Right lung (tissue), 10 donors: Measurements from ENCODE around the gene ATP5PF. TPM values are rescaled to one million over a fixed set of nuclear protein-coding genes. Genes with fewer than 3 reads are reported as not detected.
"Not testable (repeated sequence)": the region's sequence is repeated elsewhere in the genome, so short reads cannot be mapped to it uniquely, and the experiment has no call there.

ENCODE experiments used
- DNase-seq, 2 donors: peaks; one replicate each; pipeline ENCODE4 v3.0.0-alpha.2; 2013
- long read RNA-seq, 8 donors: transcript quantifications; one replicate each; lab custom pipeline, GENCODE V29; 2026
- polyA plus RNA-seq, 5 donors: library from polyadenylated mRNA; unstranded; fragments of 120-200 nt; gene quantifications; one replicate each; pipeline versions ENCODE4 v1.2.1 to v1.2.3, GENCODE V29; 2013; ENCODE audit warnings: inconsistent platforms in 1 of 5, low replicate concordance in 1 of 5; ENCODE audit not compliant: insufficient read length in 5 of 5, insufficient read depth in 1 of 5

ATP5PF gene
- polyA plus RNA-seq, result 100 to 1,000 TPM; 148 to 169 (median 163) TPM
- long read RNA-seq, donor 1, transcript ATP5PF-204 (4 exons, 1,179 nt), result minor isoform, 61 of 375 reads
- long read RNA-seq, donor 1, transcript ATP5PF-207 (4 exons, 589 nt), result minor isoform, 14 of 375 reads
- long read RNA-seq, donor 1, transcript ATP5PF-203 (4 exons, 647 nt), result minor isoform, 13 of 375 reads
- long read RNA-seq, donor 1, transcript ATP5PF-201 (4 exons, 614 nt), result major isoform, 155 of 375 reads
- long read RNA-seq, donor 1, partial matches to known transcripts, result 117 of 375 reads
- long read RNA-seq, donor 1, other reads (novel, unspliced or antisense), result 0 of 375 reads
- long read RNA-seq, donor 2, transcript ATP5PF-204 (4 exons, 1,179 nt), result minor isoform, 36 of 164 reads
- long read RNA-seq, donor 2, transcript ATP5PF-201 (4 exons, 614 nt), result major isoform, 83 of 164 reads
- long read RNA-seq, donor 2, transcript ATP5PF-203 (4 exons, 647 nt), result minor isoform, 14 of 164 reads
- long read RNA-seq, donor 2, partial matches to known transcripts, result 24 of 164 reads
- long read RNA-seq, donor 2, other reads (novel, unspliced or antisense), result 0 of 164 reads
- long read RNA-seq, donor 3, transcript ATP5PF-201 (4 exons, 614 nt), result major isoform, 111 of 260 reads
- long read RNA-seq, donor 3, transcript ATP5PF-202 (4 exons, 826 nt), result minor isoform, 6 of 260 reads
- long read RNA-seq, donor 3, transcript ATP5PF-207 (4 exons, 589 nt), result minor isoform, 9 of 260 reads
- long read RNA-seq, donor 3, transcript ATP5PF-204 (4 exons, 1,179 nt), result minor isoform, 32 of 260 reads
- long read RNA-seq, donor 3, partial matches to known transcripts, result 93 of 260 reads
- long read RNA-seq, donor 3, other reads (novel, unspliced or antisense), result 0 of 260 reads
- long read RNA-seq, donor 4, transcript ATP5PF-203 (4 exons, 647 nt), result minor isoform, 9 of 175 reads
- long read RNA-seq, donor 4, transcript ATP5PF-201 (4 exons, 614 nt), result major isoform, 71 of 175 reads
- long read RNA-seq, donor 4, transcript ATP5PF-204 (4 exons, 1,179 nt), result minor isoform, 31 of 175 reads
- long read RNA-seq, donor 4, partial matches to known transcripts, result 53 of 175 reads
- long read RNA-seq, donor 4, other reads (novel, unspliced or antisense), result 0 of 175 reads
- long read RNA-seq, donor 5, transcript ATP5PF-207 (4 exons, 589 nt), result minor isoform, 16 of 371 reads
- long read RNA-seq, donor 5, transcript ATP5PF-204 (4 exons, 1,179 nt), result minor isoform, 74 of 371 reads
- long read RNA-seq, donor 5, transcript ATP5PF-203 (4 exons, 647 nt), result minor isoform, 18 of 371 reads
- long read RNA-seq, donor 5, transcript ATP5PF-201 (4 exons, 614 nt), result major isoform, 182 of 371 reads
- long read RNA-seq, donor 5, partial matches to known transcripts, result 63 of 371 reads
- long read RNA-seq, donor 5, other reads (novel, unspliced or antisense), result 0 of 371 reads
- long read RNA-seq, donor 6, transcript ATP5PF-203 (4 exons, 647 nt), result minor isoform, 13 of 311 reads
- long read RNA-seq, donor 6, transcript ATP5PF-201 (4 exons, 614 nt), result major isoform, 138 of 311 reads
- long read RNA-seq, donor 6, transcript ATP5PF-207 (4 exons, 589 nt), result minor isoform, 16 of 311 reads
- long read RNA-seq, donor 6, transcript ATP5PF-204 (4 exons, 1,179 nt), result minor isoform, 61 of 311 reads
- long read RNA-seq, donor 6, partial matches to known transcripts, result 73 of 311 reads
- long read RNA-seq, donor 6, other reads (novel, unspliced or antisense), result 0 of 311 reads
- long read RNA-seq, donor 7, transcript ATP5PF-201 (4 exons, 614 nt), result major isoform, 76 of 168 reads
- long read RNA-seq, donor 7, transcript ATP5PF-207 (4 exons, 589 nt), result minor isoform, 7 of 168 reads
- long read RNA-seq, donor 7, transcript ATP5PF-204 (4 exons, 1,179 nt), result minor isoform, 34 of 168 reads
- long read RNA-seq, donor 7, transcript ATP5PF-203 (4 exons, 647 nt), result minor isoform, 5 of 168 reads
- long read RNA-seq, donor 7, partial matches to known transcripts, result 40 of 168 reads
- long read RNA-seq, donor 7, other reads (novel, unspliced or antisense), result 0 of 168 reads
- long read RNA-seq, donor 8, transcript ATP5PF-204 (4 exons, 1,179 nt), result minor isoform, 19 of 106 reads
- long read RNA-seq, donor 8, transcript ATP5PF-203 (4 exons, 647 nt), result minor isoform, 7 of 106 reads
- long read RNA-seq, donor 8, transcript ATP5PF-201 (4 exons, 614 nt), result major isoform, 47 of 106 reads
- long read RNA-seq, donor 8, partial matches to known transcripts, result 27 of 106 reads
- long read RNA-seq, donor 8, other reads (novel, unspliced or antisense), result 0 of 106 reads

DNA sequence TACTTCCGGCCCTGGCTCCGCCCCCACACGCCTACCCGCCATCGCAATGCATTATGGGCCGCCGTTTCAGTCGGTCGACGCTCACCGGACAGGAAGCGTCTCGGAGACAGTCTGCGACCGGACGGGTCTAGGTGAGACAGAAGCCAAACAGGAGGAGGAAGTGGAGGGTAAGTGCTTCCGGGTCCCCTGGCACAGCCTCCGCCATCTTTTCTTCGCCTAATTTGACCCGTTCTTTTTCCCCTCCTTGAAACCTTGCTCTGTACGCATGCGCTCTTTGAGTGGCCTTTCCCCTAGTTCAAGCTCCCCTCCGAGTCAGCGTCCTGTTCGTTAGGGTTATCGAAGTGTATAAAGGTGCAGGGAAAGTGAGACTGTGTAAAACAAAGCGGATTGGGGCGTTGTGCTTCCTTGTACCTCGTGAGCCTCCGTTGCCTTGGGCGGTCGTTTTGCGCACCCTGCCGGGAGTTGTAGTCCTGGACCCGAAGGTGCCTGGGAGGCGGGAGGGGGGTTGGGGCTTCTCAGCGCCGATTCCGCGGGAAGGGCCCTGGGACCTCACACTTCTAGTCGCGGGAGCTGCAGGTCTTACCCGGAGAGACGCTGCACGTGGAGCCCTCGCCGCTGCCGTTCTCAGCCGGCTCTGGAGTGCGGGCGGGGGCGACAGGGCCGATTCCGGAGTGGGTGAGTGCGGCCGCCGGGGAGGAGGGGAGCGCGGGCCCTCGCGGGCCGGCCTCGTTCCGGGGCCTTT lies at the start of gene ATP5PF, which contains the start of gene GABPA:
ATP5PF (minus strand) TSS at position 1 of the 742 bp plus-strand sequence. CDS start 5,110 bp downstream, outside the sequence.
GABPA (plus strand) TSS at position 69 of the 742 bp plus-strand sequence. CDS start 6,627 bp downstream, outside the sequence.
- peak; percentile 96 for DNase-seq

GRCh38 chr21:25778126-25778875 lies 43.6 kb upstream of the ATP5PF start:
- DNase-seq, result not testable (repeated sequence)

DNA sequence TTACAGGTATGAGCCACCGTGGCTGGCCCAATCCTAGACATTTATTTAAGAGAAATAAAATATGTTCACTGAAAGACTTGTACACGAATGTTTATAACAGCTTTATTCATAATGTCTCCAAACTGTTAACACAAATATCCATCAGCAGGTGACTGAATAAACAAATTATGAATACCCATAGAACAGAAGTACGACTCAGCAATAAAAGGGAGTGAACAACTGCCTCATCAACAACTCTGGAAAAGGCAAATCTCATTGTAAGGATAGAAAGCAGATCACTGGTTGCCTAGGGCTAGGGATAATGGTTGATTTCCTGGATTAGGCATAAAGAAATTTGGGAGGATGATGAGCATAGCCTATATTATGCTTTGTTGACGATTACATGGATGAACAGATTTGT lies 41.7 kb upstream of the ATP5PF start:
- no peak for DNase-seq

DNA sequence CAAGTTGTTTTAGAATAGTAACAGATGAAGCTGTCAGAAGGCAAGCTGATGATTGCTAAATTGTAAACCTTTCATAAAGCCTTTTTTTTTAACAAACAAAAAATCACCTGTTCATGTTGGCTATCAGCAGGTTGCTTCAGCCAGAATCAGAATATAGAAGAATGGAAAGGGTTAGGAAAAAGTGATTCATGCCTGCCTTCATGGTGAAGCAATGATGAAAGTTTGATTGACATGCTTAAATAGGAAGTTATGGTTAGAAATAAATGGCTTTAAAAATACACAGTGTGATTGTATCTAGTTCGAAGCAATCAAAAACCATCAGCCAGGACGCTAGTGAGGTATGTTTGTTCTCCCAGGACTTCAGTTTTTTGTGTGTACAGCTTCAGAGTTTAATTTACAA lies 38.0 kb upstream of the ATP5PF start:
- DNase-seq, result no peak

- DNase-seq, result no peak
These were observed 33.2 kb upstream of the ATP5PF start for GRCh38 chr21:25767921-25768320.

- DNase-seq, result no peak
These were observed 29.4 kb upstream of the ATP5PF start for GRCh38 chr21:25764065-25764464.

GRCh38 chr21:25760677-25761076 lies 26.0 kb upstream of the ATP5PF start:
- DNase-seq, result no peak

- DNase-seq, result no peak
These were observed 25.4 kb upstream of the ATP5PF start for GRCh38 chr21:25760061-25760460.

- DNase-seq, result no peak
These were observed 24.9 kb upstream of the ATP5PF start for GRCh38 chr21:25759573-25759972.

- DNase-seq, result no peak
These were observed 22.8 kb upstream of the ATP5PF start for GRCh38 chr21:25757531-25757930.

GRCh38 chr21:25756190-25756932 lies 21.7 kb upstream of the ATP5PF start:
- DNase-seq, result no peak

DNA sequence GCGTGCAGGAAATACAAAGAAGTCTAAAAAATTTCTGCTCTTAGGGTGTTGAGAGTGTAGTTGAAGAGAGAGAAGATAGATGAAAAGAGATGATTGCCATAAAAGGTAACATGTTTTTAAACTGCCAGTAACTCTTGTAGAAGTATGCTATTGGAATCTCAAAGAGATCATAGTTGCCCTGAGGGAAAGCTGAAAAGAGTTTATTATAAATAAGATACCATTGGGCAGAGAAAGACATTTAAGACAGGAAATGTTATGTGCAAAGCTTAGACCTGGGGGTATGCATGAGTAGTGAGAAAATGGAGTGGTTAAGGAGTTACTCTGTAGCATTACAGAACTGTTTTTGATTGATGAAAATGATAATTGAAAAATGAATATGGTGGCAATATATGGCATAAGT lies 17.7 kb upstream of the ATP5PF start:
- no peak for DNase-seq

GRCh38 chr21:25750085-25750484 lies 15.4 kb upstream of the ATP5PF start:
- DNase-seq, result no peak

DNA sequence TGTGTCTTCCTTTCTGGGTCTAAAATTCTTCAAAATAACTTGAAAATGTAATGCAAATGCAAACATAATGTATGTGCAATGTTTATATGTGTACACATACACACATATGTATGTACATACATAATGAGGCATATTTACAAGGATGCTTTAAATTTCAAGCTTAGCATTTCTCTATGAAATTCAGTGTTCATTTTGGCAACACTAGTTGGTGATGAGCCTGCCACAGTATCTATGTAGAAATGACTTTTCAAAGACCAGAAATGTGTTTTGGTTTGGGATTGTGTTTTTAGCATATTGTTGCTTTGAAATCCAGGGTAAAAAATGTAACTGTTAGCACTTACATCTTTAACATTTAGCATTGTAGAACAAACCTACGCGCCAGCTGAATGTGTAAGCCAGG lies 10.2 kb upstream of the ATP5PF start:
- no peak for DNase-seq

GRCh38 chr21:25742900-25743299 lies 8.2 kb upstream of the ATP5PF start:
- DNase-seq, result no peak

- no peak for DNase-seq
These were observed 2.7 kb upstream of the ATP5PF start for GRCh38 chr21:25737421-25737820.
